ENCODE data around the gene EXOC6. TPM values are rescaled to one million over a fixed set of nuclear protein-coding genes. Genes with fewer than 3 reads are reported as not detected.

EXOC6 gene
- polyA plus RNA-seq, 1 experiment = 23.8 TPM

DNA sequence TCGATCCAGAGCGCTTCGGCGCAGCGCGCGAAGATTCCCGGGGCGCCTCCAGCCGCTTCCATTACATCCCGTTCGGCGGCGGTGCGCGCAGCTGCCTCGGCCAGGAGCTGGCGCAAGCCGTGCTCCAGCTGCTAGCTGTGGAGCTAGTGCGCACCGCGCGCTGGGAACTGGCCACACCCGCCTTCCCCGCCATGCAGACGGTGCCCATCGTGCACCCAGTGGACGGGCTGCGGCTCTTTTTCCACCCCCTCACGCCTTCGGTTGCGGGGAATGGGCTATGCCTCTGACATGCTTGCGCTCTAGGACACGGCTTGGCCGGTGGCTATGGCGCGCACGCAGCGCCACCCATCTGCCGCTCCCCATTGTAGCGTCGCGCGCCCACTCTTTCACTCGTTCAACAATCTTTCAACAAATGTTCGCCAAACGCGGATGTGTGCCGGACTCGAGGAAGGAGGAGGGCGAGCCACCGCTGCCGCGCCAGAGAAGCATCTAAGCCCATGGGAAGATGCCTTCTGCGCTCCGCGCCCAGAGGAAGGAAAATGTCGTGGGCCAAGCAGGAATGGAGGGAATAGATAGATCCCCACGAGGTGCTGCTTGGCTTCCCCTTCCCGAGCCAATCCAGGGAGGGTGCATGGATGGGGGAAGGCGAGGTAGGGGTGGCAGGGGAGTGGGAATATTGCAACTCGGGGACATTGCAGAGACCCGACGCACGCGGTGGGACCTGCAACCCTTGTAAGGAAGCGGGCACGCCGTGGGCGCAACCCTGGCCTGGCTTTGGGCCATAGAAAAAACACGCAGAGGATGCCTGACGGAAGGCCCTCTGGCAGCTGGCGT is 220.3 kb downstream of the EXOC6 start:
- H3K4me3 ChIP-seq (ENCODE audit: low read depth, low read length) = peak overlapping the region; percentile 9; the same call in 1 of the 2 replicates
- TF ChIP-seq, protein P1, sequence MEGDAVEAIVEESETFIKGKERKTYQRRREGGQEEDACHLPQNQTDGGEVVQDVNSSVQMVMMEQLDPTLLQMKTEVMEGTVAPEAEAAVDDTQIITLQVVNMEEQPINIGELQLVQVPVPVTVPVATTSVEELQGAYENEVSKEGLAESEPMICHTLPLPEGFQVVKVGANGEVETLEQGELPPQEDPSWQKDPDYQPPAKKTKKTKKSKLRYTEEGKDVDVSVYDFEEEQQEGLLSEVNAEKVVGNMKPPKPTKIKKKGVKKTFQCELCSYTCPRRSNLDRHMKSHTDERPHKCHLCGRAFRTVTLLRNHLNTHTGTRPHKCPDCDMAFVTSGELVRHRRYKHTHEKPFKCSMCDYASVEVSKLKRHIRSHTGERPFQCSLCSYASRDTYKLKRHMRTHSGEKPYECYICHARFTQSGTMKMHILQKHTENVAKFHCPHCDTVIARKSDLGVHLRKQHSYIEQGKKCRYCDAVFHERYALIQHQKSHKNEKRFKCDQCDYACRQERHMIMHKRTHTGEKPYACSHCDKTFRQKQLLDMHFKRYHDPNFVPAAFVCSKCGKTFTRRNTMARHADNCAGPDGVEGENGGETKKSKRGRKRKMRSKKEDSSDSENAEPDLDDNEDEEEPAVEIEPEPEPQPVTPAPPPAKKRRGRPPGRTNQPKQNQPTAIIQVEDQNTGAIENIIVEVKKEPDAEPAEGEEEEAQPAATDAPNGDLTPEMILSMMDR (IDR thresholded peaks at IDR 0.05; ENCODE audit: insufficient read depth, low read depth, low read length) = 0 out of 2 replicates have a peak, but pooled peaks have one; percentile 10
- ChIA-PET CTCF (interaction anchor here (1.4 to 8.6 kb wide), 3 partner anchors 10 to 62 kb away, joined by 3 to 73 read pairs (median 14); no protein-coding TSS in a partner anchor), POLR2A (no interaction called here)
- H3K36me3 ChIP-seq (ENCODE audit: control insufficient read depth, insufficient read depth, low read length) = no peaks in the 10 kb centered on the region
- H3K27me3 ChIP-seq (ENCODE audit: control insufficient read depth, insufficient read depth, low read length) = peaks cover 90% of the 10 kb centered on the region
- no peak for DNase-seq (ENCODE audit: low read depth)

DNA sequence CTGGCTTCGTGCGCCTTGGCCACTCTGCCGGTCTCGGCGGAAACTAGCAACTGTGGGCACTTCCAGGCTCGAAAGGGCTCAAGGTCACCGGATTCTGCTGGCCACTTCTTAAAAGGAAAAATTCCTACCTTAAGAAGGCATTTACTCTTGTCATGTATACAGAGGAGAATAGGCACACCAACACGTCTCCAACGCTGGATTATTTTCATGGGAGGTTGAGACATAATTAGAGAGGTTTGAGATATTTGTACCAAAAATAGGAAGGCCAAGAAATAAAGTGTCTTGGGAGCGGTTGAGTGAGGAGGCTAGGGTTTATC is 220.9 kb downstream of the EXOC6 start:
- no peak for DNase-seq (ENCODE audit: low read depth)
- CTCF ChIA-PET = interaction anchor here (2.5 kb wide), 1 partner anchor 11 kb away, joined by 14 read pairs; no protein-coding TSS in a partner anchor
- H3K4me3 ChIP-seq (ENCODE audit: low read depth, low read length) = no peak overlapping the region
- TF ChIP-seq, protein P1 (IDR thresholded peaks at IDR 0.05; ENCODE audit: insufficient read depth, low read depth, low read length) = no peak
- POLR2A ChIA-PET = no interaction called here
- H3K27me3 ChIP-seq (ENCODE audit: control insufficient read depth, insufficient read depth, low read length) = peaks cover 90% of the 10 kb centered on the region
- no peaks in the 10 kb centered on the region for H3K36me3 ChIP-seq (ENCODE audit: control insufficient read depth, insufficient read depth, low read length)

- Histone ChIP-seq H3K27me3 (ENCODE audit: control insufficient read depth, insufficient read depth, low read length) (peaks cover 90% of the 10 kb centered on the region), H3K4me3 (ENCODE audit: low read depth, low read length) (no peak overlapping the region), H3K36me3 (ENCODE audit: control insufficient read depth, insufficient read depth, low read length) (no peaks in the 10 kb centered on the region)
- no peak for DNase-seq (ENCODE audit: low read depth)
- ChIA-PET POLR2A (no interaction called here), CTCF (interaction anchor here (0.5 to 2.5 kb wide), 4 partner anchors 8 to 146 kb away, joined by 3 to 14 read pairs (median 4); no protein-coding TSS in a partner anchor)
- TF ChIP-seq, protein P1 (IDR thresholded peaks at IDR 0.05; ENCODE audit: insufficient read depth, low read depth, low read length) = no peak
Observed at GRCh38 chr10:93070378-93071176, 222.3 kb downstream of the EXOC6 start.

DNA sequence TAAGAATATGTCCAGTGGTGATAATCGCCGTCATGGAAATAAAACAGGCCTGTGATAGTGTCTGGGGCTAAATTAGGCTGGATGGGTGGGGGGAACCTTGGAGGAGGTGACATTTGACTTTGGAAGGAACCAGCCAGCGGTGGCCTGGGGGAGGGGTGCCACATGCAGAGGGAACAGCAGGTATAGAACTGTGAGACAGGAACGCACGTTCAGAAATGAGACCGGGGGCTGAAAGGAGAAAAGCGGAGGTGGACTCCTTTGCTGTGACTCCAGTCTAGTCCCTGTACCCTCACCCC is 222.8 kb downstream of the EXOC6 start:
- no peak overlapping the region for H3K4me3 ChIP-seq (ENCODE audit: low read depth, low read length)
- ChIA-PET CTCF (interaction anchor here (0.5 to 2.5 kb wide), 4 partner anchors 9 to 146 kb away, joined by 3 to 14 read pairs (median 4); no protein-coding TSS in a partner anchor), POLR2A (no interaction called here)
- peaks cover 91% of the 10 kb centered on the region for H3K27me3 ChIP-seq (ENCODE audit: control insufficient read depth, insufficient read depth, low read length)
- no peaks in the 10 kb centered on the region for H3K36me3 ChIP-seq (ENCODE audit: control insufficient read depth, insufficient read depth, low read length)
- DNase-seq (ENCODE audit: low read depth) = no peak
- TF ChIP-seq, protein P1 (IDR thresholded peaks at IDR 0.05; ENCODE audit: insufficient read depth, low read depth, low read length) = no peak

DNA sequence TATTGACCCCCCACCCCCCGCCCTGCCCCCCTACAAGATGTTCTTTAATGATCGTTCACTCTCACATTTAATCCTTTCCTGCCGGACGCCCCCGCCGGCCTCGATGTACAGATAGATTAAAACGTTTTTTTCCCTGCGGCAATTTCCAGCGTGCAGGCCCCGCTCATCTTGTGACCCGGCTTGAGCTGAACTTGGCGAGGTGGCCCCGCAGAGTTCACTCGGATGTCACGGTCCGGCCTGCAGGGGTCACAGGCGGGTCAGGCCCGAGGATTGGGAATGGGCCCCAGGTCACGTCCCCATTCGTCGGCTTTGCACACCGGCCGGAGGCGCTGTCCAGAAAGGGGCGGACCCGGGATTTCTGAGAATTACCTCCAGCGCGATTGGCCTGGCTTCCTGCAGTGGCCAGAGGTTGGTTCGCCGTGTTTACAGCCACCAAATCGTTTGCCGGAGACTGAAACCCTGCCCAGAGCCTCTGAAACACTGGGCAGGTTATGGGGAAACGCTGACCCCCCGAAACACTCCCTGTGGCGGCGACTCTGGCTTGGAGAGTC is 223.4 kb downstream of the EXOC6 start:
- TF ChIP-seq, protein P1 (IDR thresholded peaks at IDR 0.05; ENCODE audit: insufficient read depth, low read depth, low read length) = no peak
- CTCF ChIA-PET = interaction anchor here (1.1 kb wide), 1 partner anchor 147 kb away, joined by 3 read pairs; no protein-coding TSS in a partner anchor
- H3K36me3 ChIP-seq (ENCODE audit: control insufficient read depth, insufficient read depth, low read length) = no peaks in the 10 kb centered on the region
- peaks cover 86% of the 10 kb centered on the region for H3K27me3 ChIP-seq (ENCODE audit: control insufficient read depth, insufficient read depth, low read length)
- no peak for DNase-seq (ENCODE audit: low read depth)
- POLR2A ChIA-PET = no interaction called here
- H3K4me3 ChIP-seq (ENCODE audit: low read depth, low read length) = peak overlapping the region; percentile 2; the same call in 1 of the 2 replicates

Measured in BJ (cell line).